MV-4-11 (cell line): ENCODE data around the gene TMEM108.

Experiments used
- DNase-seq: peaks from one replicate; lab custom pipeline; 2025; lab: John Stamatoyannopoulos, UW

The TMEM108 gene

DNA sequence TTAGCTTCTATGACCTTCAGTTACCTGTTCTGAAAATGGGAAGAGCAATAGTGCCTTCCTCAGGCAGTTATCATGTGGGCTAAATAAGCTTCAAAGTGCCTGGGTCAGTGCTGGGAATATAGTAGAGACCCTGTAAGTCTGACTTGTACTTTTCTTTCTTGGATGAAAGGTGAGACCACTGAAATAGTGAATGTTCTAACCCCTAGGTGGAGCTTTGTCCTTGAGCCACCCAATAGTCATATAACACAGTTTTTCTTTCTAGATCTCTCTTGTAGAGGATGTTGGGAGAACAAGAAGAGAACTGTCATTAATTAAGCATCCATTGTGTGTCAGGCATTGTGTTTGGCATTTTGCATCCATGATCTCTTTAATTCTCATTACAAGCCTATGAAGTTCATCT is 348.7 kb downstream of the TMEM108 start:
- no peak for DNase-seq

DNA sequence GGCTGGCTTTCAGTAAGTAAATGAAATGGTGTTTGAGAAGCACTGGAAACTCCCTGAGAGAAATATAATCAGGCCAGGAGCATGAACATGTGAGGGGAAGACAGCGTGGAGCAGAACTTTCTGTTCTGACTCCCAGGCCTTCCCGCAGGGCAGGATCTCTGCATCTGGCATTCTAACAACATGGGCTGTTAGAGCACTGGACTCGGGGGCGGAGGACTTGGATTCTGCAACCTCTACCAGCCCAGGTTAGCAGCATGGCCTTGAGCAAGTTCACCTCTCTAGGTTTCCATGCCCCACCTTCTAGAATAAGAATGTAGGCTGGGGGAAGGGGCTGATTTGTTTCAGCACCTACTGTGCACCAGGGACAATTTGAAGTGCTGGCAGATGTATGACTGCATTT is 349.1 kb downstream of the TMEM108 start:
- DNase-seq: no peak

GRCh38 chr3:133388696-133389395 is 350.7 kb downstream of the TMEM108 start:
- no peak for DNase-seq

DNA sequence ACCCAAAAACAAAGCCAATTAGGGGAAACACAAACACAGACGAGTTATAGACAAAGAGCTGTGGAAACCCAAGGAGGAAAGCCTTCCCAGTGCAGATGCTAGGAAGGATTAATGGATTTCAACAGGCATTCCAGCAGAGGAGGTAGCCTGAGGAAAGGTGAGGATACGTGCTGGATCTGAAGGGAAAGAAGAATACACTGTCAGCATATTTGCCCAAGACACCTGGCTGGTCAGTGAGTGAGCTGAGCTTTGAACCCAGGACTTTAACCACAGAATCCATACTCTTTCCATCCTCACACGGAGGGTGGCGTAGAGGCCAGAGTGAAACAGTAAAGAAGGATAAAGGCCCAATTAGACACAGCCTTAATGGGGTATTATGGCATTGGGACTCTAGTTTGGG is 352.5 kb downstream of the TMEM108 start:
- DNase-seq: no peak

DNA sequence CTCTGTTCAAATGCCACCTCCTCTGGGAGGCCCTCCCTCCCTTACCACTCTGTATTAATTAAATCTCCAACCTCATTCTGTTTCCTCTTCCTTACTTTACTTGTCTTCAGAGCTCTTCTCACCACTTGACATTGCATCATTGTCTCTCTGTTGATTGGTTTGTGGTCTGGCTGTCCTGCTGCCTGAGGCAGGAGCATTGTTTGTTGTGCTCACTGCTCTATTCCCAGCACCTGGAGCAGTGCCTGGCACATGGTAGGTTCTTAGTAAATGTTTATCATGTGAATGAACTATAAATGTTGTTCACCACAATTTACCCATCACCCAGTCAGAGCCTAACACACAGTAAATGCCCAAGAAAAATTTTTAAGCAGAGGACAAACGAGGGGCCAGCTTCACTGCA is 355.0 kb downstream of the TMEM108 start:
- peak; percentile 44 for DNase-seq

DNA sequence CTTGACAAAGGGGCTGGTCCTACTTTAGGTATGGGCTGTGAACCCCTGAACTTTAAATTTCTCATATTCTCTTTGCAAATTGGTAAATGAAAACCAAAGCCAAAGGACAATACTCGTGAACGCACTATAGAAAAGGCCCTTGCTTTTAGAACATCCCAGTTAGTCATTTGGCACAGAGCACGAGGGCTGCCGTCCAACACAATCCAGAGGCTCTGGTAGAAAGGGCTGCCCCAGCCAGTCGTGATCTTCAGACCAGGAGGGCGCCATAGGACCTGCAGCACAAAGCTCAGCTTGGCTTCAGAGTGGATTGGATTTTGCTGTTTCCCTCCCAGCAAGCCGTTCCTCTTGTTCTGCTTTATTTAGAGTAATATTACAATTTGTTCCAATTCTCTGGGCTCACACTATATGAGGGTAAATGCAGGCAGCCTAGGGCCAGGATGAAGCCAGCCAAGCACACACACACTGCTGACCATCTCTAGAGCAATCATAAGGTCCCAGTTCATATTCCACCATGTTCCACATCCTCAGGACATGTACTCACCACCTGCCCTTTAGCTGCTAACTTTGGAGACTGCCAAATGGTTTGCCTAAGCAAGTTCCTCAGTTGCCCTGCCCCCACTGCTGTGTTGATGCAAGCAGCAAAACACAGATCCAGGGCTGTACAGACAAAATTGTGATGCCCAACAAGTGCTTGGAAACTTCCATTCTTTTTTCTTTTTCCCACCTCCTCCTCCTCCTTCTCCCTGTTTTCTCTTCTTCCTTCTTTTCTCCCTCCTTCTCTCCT is 355.7 kb downstream of the TMEM108 start:
- no peak for DNase-seq

GRCh38 chr3:133394561-133395311 is 356.5 kb downstream of the TMEM108 start:
- DNase-seq: no peak

DNA sequence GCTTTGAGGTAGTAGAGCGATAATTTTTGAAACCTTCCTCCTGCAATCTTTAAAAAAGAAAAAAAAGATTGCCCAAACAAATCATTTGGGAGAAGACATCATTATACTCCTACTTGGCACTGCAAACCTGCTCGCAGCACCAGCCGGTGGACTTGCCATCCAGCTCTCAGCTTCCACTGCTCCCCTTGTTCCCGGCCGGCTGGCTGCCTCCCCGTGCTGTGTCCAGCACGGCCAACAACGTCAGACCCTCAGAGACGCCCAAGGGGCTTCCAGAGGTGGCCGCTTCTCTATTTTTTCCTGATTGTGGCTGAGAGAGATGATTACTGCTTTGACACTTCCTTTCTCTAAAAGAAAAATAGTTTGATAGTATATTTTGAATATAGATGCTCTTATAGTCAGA is 358.7 kb downstream of the TMEM108 start:
- DNase-seq: no peak

GRCh38 chr3:133400006-133400515 is 361.9 kb downstream of the TMEM108 start, which contains the start of gene BFSP2:
BFSP2 (plus strand) TSS chr3:133400056; CDS start chr3:133400084, 28 bp downstream.
- no peak for DNase-seq

GRCh38 chr3:133401374-133402135 is 363.4 kb downstream of the TMEM108 start:
- DNase-seq: no peak

GRCh38 chr3:133404920-133405319 is 366.7 kb downstream of the TMEM108 start:
- DNase-seq: no peak

DNA sequence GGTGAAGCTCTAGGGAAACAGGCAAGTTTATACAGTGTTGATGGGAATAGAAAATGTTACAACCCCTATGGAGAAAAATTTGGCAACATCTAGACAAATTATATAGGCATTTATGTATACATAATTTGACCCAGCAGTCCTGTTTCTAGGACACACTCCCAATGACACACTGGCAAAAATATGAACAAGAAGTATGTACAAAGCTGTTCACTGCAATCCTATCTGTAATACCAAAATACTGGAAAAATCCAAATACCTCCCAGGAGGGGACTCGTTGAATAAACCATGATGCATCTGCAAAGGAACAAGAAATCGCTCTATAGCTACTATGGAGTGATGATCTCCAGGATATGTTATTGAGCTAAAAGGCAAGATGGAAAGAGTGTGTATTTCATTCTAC is 370.2 kb downstream of the TMEM108 start:
- no peak for DNase-seq

DNA sequence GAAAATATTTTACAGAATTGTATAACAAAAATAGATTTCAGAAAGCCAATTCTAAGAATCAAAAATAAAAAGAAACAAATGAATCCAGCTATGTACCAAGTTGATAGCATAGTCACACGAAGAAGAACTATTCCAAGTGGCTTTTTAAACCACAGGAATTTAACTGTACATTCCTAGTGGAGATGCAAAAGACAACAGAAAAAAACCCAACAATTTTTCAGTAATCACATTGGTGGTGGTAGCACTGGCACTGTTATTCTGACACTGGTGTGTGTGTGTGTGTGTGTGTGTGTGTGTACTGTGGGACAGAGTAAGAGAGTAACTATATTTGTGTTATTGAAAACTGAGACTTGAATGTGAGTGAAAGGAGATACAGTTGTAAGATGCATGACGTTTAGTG is 370.8 kb downstream of the TMEM108 start:
- no peak for DNase-seq

DNA sequence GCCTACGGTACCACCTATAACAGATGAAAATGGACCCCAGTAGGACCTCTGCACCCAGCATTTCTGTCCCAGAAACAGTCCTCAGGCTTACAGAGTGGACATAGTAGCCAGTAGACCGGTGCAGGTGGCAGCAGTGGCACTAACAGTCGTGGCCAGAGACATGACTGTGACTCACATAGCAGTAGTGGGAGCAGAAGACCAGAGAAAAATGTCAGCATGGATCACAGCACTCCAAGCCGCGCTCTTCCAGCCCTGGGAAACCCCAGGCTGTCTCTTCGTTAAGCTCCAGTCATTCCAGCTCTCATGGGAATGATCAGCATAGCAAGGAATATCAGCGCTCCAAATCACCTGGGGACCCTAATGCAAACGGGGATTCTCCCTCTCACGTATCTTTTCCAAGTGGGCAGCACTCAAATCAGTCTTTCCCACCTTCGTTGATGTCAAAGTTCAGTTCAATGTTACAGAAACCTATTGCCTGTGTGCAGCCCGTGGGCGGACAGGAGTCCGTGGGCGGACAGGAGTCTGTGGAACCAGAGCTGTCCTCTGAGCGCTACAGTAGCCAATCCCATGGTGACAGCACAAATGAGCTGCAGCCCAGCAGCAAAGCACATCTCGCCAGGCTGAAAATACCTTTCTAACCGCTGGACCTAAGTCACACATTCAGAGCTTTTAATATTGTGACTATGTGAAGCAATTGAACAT is 372.2 kb downstream of the TMEM108 start:
- no peak for DNase-seq

DNA sequence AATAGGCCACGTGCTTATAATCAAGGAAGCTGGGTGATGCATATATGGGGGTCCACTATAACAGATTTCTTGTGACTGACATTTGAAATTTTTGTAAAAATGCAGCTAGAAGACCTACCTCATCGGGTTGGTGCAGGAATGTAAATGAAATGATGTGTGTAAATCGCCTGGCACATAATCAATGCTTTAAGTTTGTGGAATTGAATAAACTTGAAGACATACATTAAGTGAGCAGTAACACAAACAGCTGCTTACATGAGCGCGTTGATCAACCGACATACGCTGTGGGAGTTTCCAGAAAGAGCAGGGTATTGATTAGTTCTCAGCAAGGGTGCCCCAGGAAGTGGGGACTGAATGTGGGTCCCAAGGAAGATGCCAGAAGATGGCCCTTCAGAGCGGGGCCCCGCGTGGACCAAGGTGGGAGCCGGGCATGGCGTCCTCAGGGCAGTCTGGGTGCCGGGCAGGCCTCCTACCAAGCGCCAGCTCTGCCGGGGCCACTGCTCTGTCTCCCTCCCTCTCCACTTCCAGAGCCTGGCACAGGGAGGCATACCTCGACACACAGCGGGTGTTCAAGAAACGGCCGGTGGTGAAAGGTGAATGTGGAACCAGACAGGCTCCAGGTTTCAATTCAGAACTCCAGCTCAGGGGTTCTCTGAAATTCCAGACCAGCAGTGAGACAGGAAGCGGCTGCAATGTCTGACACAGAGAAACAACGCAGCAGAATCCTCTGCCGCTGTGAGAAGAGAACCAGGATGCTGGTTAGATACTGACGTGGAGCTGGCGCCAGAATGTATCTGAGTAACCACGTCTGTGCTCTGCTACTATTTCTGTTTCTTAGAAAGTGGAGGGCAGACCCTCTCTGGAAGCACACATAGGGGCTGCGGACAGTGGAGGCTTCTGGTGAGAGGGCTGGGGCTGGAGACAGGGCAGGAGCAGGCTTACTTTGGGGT is 374.3 kb downstream of the TMEM108 start:
- DNase-seq: no peak

GRCh38 chr3:133413161-133414020 is 375.2 kb downstream of the TMEM108 start:
- no peak for DNase-seq

DNA sequence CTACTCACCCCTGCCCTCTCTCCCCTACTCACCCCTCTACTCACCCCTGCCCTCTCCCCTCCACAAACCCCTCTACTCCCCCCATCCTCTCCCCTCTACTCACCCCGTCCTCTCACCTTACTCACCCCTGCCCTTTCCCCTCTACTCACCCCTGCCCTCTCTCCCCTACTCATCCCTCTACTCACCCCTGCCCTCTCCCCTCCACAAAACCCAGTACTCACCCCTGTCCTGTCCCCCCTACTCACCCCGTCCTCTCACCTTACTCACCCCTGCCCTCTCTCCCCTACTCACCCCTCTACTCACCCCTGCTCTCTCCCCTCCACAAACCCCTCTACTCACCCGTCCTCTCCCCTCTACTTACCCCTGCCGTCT is 375.8 kb downstream of the TMEM108 start:
- DNase-seq: no peak

- no peak for DNase-seq
Measured at GRCh38 chr3:133418361-133418760, 380.2 kb downstream of the TMEM108 start.
